Ishikawa (cell line): ENCODE results near the gene TAF1.

ENCODE experiments used
- CREB1 ChIP-seq: IDR thresholded peaks from 2 replicates; pipeline ENCODE4 v1.6.1; 2012; ENCODE audit warnings: low read depth
- EP300 ChIP-seq: IDR thresholded peaks from 2 replicates; pipeline ENCODE4 v1.6.1; 2012; ENCODE audit warnings: borderline replicate concordance

DNA sequence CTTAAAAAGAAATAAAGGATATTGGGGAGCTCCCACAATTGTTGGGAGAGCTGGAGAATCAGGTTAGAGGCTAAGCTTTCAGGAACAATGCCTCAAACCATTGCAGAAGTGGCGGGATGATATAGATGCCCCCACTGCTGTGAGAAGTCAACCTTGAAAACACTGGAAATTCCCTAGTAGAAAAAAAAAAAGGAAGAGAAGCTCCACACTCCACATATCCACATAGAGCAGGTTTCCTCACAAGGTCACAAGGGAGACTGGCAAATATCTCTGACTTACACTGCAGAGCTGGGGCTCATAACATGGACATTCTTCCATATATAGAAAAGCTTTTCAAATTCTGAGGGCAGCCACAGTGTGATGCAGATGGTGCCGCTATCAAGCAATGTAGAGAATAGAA is 144.0 kb downstream of the TAF1 start:
- TF ChIP-seq EP300 (no peak), CREB1 (no peak)
